Thymus (tissue), 11 donors: ENCODE data around the gene CHD9. TPM values are rescaled to one million over a fixed set of nuclear protein-coding genes. Genes with fewer than 3 reads are reported as not detected.
"Not testable (repeated sequence)": the region's sequence is repeated elsewhere in the genome, so short reads cannot be mapped to it uniquely, and the experiment has no call there.

Source experiments
- DNase-seq, 9 donors: peaks; one replicate each; pipeline ENCODE4 v3.0.0-alpha.2; 2013; ENCODE audit warnings: low spot score in 9 of 9, low read depth in 6 of 9, missing footprints in 1 of 9
- H3K27ac ChIP-seq, 2 donors: one replicate each; pipeline ENCODE4 v1.5.1; 2013; ENCODE audit warnings: control low read depth in 1 of 2, low read depth in 1 of 2, low read length in 1 of 2, mild to moderate bottlenecking in 1 of 2, moderate library complexity in 1 of 2
- H3K27me3 ChIP-seq, 2 donors: one replicate each; pipeline ENCODE4 v1.5.1; 2013; ENCODE audit warnings: low read length in 1 of 2; ENCODE audit not compliant: control insufficient read depth in 2 of 2, insufficient read depth in 1 of 2
- H3K36me3 ChIP-seq, 2 donors: one replicate each; pipeline ENCODE4 v1.5.1; 2013; ENCODE audit warnings: low read length in 1 of 2, mild to moderate bottlenecking in 1 of 2, moderate library complexity in 1 of 2; ENCODE audit not compliant: control insufficient read depth in 2 of 2, insufficient read depth in 2 of 2
- H3K4me1 ChIP-seq, 2 donors: one replicate each; pipeline ENCODE4 v1.5.1; 2013; ENCODE audit warnings: low read length in 2 of 2; ENCODE audit not compliant: control insufficient read depth in 2 of 2, insufficient read depth in 2 of 2
- H3K4me3 ChIP-seq, 2 donors: one replicate each; pipeline ENCODE4 v1.5.1; 2013; ENCODE audit warnings: low read length in 2 of 2, control low read depth in 1 of 2, mild to moderate bottlenecking in 1 of 2
- H3K9me3 ChIP-seq, 2 donors: one replicate each; pipeline ENCODE4 v1.5.1; 2013; ENCODE audit warnings: low read length in 1 of 2, mild to moderate bottlenecking in 1 of 2; ENCODE audit not compliant: control insufficient read depth in 2 of 2, insufficient read depth in 1 of 2
- WGBS: extraction: QIAGEN DNeasy Blood & Tissue Kit; methylation state at CpG from one replicate; pipeline ENCODE4 v1.1.7; 2013; 5-methylcytosine and 5-hydroxymethylcytosine counted together
- polyA plus RNA-seq: library from polyadenylated mRNA; stranded (reverse); fragments of 200-250 nt; gene quantifications from one replicate; pipeline ENCODE4 v1.2.3, GENCODE V29; 2013
- total RNA-seq: library from RNA; stranded (reverse); fragments of 120-200 nt; gene quantifications from one replicate; pipeline ENCODE4 v1.2.4, GENCODE V29; 2013
- donor health status: healthy.

CHD9 gene
- total and polyA plus RNA-seq, 2 donors, result 15.3 to 43.7 TPM

DNA sequence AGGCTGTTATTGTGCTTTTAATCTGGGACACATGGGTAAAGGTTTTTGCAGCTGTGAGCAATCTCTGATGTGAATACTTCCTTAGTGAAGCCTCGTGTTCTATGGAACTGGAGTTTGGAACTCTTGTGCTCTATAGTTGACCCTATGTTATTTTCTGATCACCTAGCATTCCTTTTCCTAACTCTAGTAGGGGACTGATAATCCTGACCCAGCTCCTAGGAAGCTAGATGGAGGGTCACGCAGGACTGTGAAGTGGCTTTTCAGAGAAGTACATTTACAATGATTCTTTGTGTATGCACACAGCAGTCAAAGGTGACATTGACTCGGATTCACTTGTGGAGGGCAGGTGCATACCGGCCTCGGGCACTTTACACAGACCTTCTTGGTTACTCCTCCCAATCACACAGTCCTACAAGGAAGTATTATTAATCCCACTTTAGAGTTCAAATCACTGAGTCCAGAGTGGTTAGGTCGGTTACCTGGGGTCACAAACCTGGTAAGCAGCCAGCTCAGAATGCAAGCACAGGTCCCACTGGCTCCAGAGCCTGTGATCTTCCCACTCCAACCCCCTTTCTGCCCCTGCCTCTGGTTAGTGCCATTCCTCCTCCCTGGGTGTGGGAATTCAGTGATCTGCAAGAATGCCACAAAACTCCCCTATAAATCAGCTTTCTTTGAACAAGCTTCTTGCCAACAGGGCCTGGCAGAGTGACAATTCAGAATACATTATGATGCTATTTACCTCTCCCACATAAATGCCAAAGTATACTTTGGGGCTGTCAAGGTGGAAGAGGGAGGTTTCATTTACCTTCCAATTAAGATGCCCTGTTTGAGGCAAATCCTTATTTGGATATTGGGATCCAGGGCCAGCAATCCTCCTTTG, 9.2 kb upstream of the CHD9 start:
- DNase-seq, result no peak
- H3K4me3 ChIP-seq, result no peak overlapping the region
- H3K9me3 ChIP-seq, result no peaks in the 10 kb centered on the region
- H3K4me1 ChIP-seq, result peaks cover 2 to 7% of the 10 kb centered on the region in 2 donors
- WGBS, result 90% methylated on average over 6 of the region's 6 CpGs
- H3K36me3 ChIP-seq, result no peaks in the 10 kb centered on the region
- H3K27ac ChIP-seq, result no peak overlapping the region
- peaks cover 0 to 2% of the 10 kb centered on the region in 2 donors for H3K27me3 ChIP-seq

DNA sequence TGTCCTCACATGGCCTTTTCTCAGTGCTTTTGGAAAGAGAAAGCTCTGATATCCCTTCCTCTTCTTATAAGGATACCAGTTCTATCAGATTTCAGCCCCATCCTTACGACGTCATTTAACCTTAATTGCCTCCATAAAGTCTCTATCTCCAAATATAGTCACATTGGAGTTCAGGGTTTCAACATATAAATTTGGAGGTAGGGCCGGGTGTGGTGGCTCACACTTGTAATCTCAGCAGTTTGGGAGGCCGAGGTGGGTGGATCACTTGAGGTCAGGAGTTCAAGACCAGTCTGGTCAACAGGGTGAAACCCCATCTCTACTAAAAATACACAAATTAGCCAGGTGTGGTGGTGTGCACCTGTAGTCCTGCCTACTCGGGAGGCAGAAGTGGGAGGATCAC, 7.3 kb upstream of the CHD9 start:
- DNase-seq, H3K27me3 ChIP-seq, H3K9me3 ChIP-seq, H3K36me3 ChIP-seq, H3K4me1 ChIP-seq, H3K27ac ChIP-seq, H3K4me3 ChIP-seq: not testable (repeated sequence)
- 98% methylated on average over 5 of the region's 5 CpGs for whole genome bisulfite sequencing

DNA sequence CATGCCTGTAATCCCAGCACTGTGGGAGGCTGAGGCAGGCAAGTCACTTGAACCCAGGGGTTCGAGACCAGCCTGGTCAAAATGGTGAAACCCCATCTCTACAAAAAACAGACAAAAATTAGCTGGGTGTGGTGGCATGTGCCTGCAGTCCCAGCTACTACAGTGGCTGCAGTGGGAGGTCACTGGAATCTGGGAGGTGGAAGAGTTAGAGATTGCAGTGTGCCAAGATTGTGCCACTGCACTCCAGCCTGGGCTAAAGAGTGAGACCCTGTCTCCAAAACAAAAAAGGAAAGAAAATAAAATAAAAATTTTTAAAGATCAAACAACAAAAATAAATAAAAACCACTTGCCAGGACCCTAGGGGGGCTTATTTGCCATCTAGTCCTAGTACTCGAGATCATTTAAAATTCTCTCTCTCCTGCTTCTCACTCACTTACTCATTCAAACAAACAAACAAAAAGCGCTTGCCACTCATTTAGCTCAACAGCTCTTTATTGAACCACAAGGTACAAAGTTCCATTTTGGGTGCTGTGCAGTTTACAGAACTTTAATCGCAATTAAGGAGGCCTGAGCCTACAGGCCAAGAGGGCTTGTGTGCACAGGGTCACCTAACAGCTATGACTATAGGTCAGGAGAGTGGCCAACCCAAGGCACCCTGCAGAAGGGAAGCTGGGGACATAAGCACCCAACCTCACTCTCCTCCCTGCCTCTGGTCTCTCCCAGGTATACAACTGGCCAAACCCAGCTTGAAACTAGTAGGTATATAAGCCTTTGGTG, 6.5 kb upstream of the CHD9 start:
- Histone ChIP-seq H3K4me3 (no peak overlapping the region), H3K27me3 (peaks cover 0 to 2% of the 10 kb centered on the region in 2 donors), H3K9me3 (no peaks in the 10 kb centered on the region), H3K4me1 (peaks cover 0 to 2% of the 10 kb centered on the region in 2 donors), H3K36me3 (no peaks in the 10 kb centered on the region), H3K27ac (no peak overlapping the region)
- DNase-seq, result no peak
- WGBS, result over 99% methylated on average over 4 of the region's 4 CpGs

DNA sequence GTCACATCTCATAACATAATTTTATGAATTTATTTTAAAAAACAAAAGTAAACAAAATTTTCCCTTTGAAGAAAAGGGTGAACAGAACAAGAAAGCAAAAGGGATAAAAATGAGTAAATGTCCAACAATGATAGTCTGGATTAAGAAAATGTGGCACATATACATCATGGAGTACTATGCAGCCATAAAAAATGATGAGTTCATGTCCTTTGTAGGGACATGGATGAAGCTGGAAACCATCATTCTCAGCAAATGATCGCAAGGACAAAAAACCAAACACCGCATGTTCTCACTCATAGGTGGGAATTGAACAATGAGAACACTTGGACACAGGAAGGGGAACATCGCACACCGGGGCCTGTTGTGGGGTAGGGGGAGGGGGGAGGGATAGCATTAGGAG, 3.5 kb upstream of the CHD9 start:
- not testable (repeated sequence) for H3K27me3 ChIP-seq
- 94% methylated on average over 4 of the region's 4 CpGs for WGBS
- H3K4me1 ChIP-seq, result peaks cover 9 to 16% of the 10 kb centered on the region in 2 donors

DNA sequence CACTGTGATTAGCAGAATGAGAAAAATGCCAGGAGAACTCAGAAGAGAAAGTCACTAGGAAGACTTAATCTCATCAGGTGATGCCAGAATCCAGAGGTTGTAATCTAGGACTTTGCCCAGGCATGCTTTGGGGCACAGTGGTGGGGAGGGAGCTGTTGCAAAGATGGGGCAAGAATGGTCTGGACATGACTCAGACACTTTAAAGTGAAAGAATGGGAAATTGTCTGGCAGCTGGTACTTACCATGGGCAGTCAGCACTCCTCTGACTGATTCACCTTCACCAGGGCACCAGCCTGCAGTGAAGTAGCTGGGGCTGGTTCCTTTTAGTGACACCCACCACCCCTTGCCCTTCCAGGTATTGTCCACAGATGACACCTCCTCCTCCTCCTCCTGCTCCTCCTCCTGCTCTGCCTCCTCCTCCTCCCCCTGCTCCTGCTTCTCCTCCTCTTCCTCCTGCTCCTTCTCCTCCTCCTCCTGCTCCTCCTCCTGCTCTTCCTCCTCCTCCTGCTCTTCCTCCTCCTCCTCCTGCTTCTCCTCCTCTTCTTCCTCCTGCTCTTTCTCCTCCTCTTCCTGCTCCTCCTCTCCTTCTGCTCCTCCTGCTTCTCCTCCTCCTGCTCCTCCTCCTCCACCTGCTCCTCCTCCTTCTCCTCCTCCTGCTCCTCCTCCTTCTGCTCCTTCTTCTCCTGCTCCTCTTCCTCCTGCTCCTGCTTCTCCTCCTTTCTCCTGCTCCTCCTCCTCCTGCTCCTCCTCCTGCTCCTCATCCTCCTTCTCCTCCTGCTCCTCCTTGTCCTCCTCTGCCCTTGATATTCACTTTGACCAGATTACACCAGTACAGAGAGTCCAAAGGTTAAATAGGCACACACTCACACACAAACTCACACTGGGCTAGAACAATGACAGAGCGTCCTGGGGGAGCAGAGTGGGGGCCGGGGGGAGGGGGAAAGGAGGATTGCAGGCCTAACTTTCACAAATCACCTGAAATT, 2.0 kb upstream of the CHD9 start, which contains the start of gene CHD9NB:
TSS of gene CHD9NB (minus strand) at position 379 of the 983 bp plus-strand sequence. CDS start 8,739 bp downstream, outside the sequence.
- WGBS, result 92% methylated on average over 2 of the region's 2 CpGs
- no peaks in the 10 kb centered on the region for H3K36me3 ChIP-seq
- H3K4me3 ChIP-seq, result no peak within 1 kb of the TSS
- H3K4me1 ChIP-seq, result peaks cover 9 to 19% of the 10 kb centered on the region in 2 donors
- H3K27ac ChIP-seq, result peak within 1 kb of the TSS in 1 of 2 donors; percentile 42
- no peak for DNase-seq
- H3K9me3 ChIP-seq, result no peaks in the 10 kb centered on the region
- no peaks in the 10 kb centered on the region for H3K27me3 ChIP-seq

More for the DNA sequence above, 3.5 kb upstream of the CHD9 start:
- H3K4me3 ChIP-seq, H3K36me3 ChIP-seq, H3K27ac ChIP-seq, DNase-seq, H3K9me3 ChIP-seq: not testable (repeated sequence)

DNA sequence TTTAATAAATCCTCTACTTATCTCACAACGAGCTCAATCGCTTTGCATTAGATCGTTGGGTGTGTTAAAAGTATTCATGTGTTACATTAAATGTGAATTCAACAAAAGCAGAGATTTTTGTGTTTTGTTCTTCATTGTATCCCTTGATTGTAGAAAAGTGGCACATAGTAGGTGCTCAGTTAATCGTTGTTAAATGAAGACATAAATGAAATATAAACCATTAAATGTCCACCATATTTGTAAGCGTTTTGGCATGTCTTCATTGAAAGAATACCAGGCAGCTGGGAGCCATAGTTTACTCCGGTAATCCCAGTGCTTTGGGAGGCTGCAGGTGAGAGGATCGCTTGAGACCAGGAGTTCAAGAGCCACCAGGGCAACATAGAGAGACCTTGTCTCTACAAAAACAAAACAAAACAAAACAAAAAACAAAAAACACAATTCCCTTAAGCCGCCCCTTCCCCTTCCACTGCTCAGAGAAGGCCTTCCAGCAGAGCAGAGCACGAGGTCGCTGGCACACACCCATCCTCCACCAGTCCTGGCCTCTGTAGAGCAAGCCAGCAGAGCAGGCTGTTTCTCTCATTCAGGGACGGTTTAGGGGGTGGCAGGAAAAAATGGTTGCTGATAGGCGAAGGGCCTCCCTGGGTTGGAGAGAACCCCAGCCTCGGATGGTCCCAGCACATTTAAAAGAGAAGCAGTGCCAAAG, 673 bp upstream of the CHD9 start:
- H3K27ac ChIP-seq, result no peak overlapping the region
- no peaks in the 10 kb centered on the region for H3K27me3 ChIP-seq
- peaks cover 9 to 21% of the 10 kb centered on the region in 2 donors for H3K4me1 ChIP-seq
- no peaks in the 10 kb centered on the region for H3K36me3 ChIP-seq
- peak in 3 of 9 donors; percentile 12 to 52 (median 30) for DNase-seq
- WGBS, result 62% methylated on average over 13 of the region's 13 CpGs
- H3K9me3 ChIP-seq, result no peaks in the 10 kb centered on the region
- H3K4me3 ChIP-seq, result peak overlapping the region; percentile 67 to 72

DNA sequence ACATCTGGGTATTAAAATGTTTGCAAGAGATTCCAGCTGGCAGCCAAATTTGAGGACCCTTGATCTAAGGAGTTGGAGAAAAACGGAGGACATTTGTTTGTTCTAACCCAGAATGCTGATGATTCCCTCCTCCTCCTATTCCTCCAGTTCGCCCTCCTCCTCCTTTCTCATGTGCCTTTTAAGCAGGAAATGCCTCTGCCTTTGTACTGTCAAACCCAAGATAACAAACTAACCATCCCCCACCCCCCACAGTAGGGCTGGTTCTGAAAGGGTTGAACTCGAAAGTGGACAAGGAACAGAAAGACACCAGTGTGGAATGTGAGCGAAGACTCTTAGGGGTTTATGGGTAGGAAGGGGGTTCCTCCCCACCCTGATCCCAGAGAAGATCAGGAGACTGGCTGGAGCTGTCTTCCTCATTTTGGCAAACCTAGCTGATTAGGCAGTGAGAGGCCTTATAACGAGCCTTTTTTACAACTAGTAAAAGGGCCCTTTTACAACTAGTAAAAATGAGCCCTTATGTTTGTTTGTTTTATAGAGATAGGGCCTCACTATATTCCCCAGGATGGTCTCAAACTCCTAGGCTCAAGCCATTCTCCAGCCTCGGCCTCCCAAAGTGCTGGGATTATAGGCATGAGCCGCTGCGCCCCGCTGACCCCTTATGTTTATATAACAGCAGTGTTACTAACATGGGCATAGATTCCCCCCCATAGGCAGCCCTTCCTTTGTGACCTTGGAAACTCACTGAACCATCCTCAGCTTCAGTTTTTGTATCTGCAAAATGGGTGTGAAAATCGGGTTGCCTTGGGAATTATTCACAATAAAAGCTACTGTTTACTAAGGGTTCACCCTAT, 975 bp downstream of the CHD9 start:
- DNase-seq, result peak in 3 of 9 donors; percentile 31 to 66 (median 47)
- 58% methylated on average over 10 of the region's 10 CpGs for WGBS

More for the DNA sequence above, 975 bp downstream of the CHD9 start:
- Histone ChIP-seq H3K4me1 (peaks cover 9 to 21% of the 10 kb centered on the region in 2 donors), H3K36me3 (no peaks in the 10 kb centered on the region), H3K27ac (peak overlapping the region in 1 of 2 donors; percentile 55), H3K4me3 (peak overlapping the region; percentile 67 to 72), H3K9me3 (no peaks in the 10 kb centered on the region), H3K27me3 (no peaks in the 10 kb centered on the region)
